A673 (cell line): ENCODE measurements around the gene LY86.

Source experiments
- CTCF ChIP-seq: fragments of 300-800, 200-600 bp; sonication (generic); conservative IDR thresholded peaks from 2 replicates; pipeline ENCODE4 v1.5.1; 2017; ENCODE audit warnings: low read depth, mild to moderate bottlenecking, antibody characterized with exemption, low read length, moderate library complexity, mixed read lengths
- EZH2 ChIP-seq: fragments of 200-600 bp; sonication (generic); IDR thresholded peaks from 2 replicates; pipeline ENCODE4 v1.6.1; 2017; ENCODE audit warnings: borderline replicate concordance, low read depth, mild to moderate bottlenecking, mixed read lengths, antibody characterized with exemption, low read length; ENCODE audit not compliant: poor library complexity, severe bottlenecking

- TF ChIP-seq CTCF: peak; percentile 33; the same call in 1 of the 2 replicates
- no peak for TF ChIP-seq EZH2
Observed at GRCh38 chr6:6646859-6647258, 58.3 kb downstream of the LY86 start.
